Left cardiac atrium (tissue), 4 donors: ENCODE measurements around the gene CX3CR1. TPM values are rescaled to one million over a fixed set of nuclear protein-coding genes. Genes with fewer than 3 reads are reported as not detected.

Experiments
- ATAC-seq, 2 donors: fragments of 200-7000 bp; cut with Tn5 transposase; one replicate each; pipeline ENCODE4 v1.9.1; 2020; ENCODE audit warnings: mild to moderate bottlenecking in 2 of 2, moderate library complexity in 2 of 2
- DNase-seq: peaks from one replicate; pipeline ENCODE4 v3.0.0-alpha.2; 2020
- intact Hi-C, 2 donors: fragments of 100-400 bp; cut with DNase I; formaldehyde crosslinking; loops; one replicate each; pipeline versions ENCODE4 v1.14.1 to v1.15.1; 2022 to 2023
- total RNA-seq, 2 donors: library from RNA; stranded (reverse); fragmentation: NEBNext Ultra II Directional; extraction: Animal tissue kit (Norgen Biotek cat#: 25700); gene quantifications; one replicate each; pipeline ENCODE4 v1.2.1, GENCODE V29; 2021
- donor health status: DM: no; HTN: yes; CAD: no.
- donor health status: DM: no; HTN: yes; CAD: no; lungs with severe emphysema.
- donor health status: DM: yes; HTN: yes; CAD: no.
- donor health status: Dilated cardiomyopathy.

CX3CR1 gene
- total RNA-seq, 2 donors from 2014 or later, result 0.60 to 1.4 TPM

DNA sequence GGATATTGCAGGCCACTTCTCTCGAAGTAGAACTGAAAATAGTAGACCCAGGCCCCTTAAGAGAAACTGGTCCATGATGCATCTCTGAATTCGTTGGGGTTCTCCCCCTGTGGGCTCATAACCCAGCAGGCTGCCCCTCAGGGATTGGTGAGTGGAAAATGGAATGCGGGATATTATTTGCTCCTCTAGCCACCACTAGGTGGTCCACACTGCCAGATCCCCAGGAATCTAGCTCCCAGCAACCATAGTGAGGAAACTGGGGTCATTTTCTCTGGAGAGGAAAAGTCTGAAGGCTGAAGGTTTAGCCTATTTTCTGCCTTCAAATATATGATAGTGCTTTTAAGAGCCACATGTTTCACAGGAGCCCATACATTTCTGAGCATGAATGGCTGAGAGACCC lies 6.7 kb downstream of the CX3CR1 start:
- intact Hi-C loops, result no loop called here
- ATAC-seq, result no peak
- DNase-seq, result no peak

DNA sequence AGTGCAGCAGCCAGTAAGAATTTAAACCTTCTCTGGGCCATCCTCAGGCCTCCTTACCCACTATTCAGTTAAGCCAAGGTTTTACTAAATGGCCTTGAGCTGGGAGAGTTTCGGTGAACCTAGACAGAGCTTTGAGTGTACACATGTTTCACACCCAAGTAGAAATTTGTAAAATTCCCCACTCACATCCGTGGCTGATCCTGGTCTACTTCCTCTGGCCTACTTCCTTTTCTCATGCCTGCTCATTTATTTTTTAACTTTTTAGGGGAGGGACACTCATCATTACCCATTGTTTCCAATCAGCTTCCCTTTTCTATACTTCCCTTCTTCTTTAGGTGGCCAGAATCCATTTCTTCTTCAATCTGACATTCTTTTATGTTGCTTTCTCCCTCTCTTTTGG lies 7.6 kb downstream of the CX3CR1 start:
- DNase-seq, result no peak
- intact Hi-C loops, result no loop called here
- no peak for ATAC-seq

DNA sequence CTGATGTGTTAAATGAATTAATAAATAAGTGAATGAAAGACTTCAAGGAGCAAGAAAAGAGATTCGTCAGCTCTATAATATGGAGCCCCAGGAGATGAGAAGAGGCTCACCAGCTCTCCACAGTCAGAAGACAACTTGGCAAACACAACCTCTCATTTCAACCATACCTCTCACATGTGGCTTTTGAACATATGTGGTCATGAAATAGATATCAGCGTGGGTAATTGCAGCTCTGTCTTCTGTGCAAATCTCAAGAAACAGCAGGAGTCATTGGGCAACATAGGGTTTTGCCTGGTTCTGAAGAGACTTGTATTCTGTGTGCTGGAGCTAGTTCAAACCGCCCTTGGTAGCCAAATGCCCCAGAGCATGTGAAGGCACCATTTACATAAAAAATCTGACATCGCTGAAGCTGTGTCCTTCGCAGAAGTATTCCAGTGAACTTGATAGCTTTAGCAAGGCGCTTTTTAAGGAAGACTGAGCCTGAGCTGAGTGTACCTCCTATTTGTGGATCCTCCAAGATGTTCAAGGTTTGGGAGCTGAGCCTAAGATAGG lies 8.4 kb downstream of the CX3CR1 start:
- intact Hi-C loops, result no loop called here
- no peak for DNase-seq
- ATAC-seq, result no peak

DNA sequence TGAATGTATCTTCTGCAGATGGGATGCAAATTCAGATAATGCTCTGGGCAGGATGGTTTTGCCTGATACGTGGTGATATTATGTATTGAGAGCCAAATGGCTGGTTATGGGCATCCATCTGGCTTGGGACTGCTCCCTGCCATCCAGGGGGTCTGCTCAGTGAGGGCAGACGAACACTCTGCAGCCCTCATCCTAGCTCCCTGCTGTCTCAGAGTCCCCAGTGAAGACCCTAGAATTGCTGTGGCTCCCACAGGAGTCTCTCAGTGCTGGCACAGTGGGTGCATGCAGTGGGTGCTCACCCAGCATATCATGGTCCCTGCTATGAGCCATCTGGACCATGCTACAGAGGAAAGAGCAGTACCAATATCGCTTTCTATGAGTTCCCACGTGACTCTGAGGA lies 10.3 kb downstream of the CX3CR1 start:
- DNase-seq, result no peak
- intact Hi-C loops, result no loop called here
- ATAC-seq, result no peak

DNA sequence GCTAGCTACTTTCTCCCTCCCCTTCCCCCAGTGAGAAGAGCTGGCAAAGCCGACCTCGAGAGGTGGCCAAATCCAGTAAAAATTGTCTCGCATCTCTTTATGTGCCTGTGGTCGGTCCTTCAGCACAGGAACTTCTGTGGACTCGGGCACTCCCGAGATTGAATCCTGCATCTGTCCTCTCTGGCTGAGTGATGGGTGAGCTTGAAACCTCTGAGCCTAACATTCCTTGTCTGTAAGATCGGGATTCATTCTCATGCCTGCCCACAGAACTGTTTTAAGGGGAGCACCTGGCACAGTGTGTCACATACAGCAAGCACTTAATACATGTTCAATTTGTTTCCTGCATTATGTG lies 11.3 kb downstream of the CX3CR1 start:
- DNase-seq (no peak), ATAC-seq (no peak)
- intact Hi-C loops, result no loop called here

DNA sequence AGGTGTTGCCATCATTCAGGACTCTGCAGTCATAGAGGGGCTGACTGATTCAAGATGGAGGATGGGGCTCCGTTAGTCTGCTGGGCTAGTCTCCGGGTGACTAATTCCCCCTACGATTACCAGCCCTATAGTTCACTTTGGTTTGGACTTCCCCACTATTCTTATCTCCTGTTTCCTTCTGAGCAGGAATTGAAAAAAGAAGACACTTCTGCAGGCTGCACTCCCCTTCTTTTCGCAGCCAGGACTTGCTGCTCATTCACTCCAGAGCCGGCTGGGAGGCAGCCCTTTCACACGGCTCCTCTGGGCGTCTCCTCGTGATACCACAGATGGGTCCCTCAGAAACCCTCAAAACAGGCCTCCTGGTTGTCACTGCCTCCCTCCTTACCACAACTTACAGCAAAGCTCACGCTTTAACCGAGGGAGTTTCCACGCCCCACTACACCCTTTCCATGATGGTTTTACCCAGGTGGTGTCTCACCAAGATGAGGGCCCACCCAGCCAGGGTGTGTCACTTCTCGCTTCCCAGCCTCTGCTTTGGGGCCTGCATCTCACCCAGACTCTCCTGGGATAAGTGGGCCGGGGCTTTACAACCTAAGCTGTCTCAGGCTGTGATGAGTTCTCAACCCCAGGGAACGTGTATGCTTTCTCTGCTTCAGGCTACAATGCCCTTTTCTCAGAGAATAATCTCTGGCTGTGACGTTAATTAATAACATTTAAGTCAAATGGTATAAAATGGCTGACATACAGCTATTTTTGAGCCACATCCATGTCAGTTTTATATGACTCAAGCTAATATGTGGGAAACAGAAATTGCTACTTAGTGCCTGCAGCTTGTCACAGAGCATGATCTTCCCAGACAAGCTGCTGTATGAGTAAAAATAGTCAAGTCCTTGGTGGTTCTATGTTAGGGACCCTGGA lies 11.9 kb downstream of the CX3CR1 start:
- DNase-seq (no peak), ATAC-seq (no peak)
- intact Hi-C loops, result no loop called here

DNA sequence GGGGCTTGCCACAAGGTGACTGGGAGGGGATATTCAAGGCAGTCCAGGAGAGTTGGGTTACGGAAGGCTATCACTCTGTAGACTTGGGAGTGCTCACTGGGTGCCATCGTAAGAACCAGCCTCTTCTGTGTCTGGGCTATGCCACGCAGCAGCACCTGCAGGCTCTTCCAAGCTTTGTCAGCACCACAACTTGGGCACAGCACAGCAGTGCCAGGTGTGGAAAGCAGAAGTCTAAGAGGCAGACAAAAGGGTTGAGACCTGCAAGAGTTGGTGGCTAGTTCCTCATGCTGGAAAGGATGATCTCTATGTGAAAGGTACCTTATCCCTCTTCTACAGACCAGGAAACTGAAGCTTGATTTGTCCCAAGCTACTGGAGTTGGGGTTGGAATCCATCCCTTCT lies 15.8 kb downstream of the CX3CR1 start:
- DNase-seq (no peak), ATAC-seq (no peak)
- intact Hi-C loops, result no loop called here

DNA sequence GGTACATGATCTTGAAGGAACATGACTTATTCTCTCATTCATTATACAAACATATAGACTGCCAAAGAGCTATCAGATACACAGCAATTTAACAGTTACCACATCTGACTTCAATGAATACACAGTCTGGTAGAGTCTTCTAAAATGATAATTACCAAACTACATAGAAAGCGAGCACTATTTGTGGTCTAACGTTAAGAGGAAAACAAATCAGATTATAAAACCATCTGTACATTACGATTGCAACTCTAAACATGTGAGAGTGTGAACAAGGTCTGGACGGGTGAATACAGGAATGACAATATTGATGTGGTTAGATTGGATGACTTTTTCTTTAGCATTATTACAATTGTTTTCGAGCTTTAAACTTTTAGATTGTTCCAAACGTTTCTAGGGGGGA lies 16.3 kb downstream of the CX3CR1 start:
- intact Hi-C loops, result no loop called here
- DNase-seq (no peak), ATAC-seq (no peak)

DNA sequence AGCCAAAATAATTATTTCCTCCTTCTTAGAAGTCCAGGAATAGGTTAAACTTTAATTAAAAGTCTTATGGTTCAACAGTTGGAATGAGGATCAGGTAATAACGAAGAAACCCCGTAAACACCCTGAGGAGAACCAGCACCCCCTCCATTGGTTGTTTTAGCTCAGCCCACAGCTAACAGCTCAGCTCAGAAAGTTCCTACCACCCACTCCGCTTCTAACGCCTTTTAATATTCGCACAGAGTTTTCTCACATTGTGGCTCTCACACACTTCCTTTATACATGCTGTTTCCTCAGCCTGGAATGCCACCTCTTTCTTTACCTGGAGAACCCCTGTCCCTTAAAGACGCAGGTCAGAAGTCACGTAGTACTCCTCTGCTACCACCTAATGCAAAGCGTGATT lies 17.0 kb downstream of the CX3CR1 start:
- no peak for ATAC-seq
- DNase-seq, result no peak
- intact Hi-C loops, result no loop called here

DNA sequence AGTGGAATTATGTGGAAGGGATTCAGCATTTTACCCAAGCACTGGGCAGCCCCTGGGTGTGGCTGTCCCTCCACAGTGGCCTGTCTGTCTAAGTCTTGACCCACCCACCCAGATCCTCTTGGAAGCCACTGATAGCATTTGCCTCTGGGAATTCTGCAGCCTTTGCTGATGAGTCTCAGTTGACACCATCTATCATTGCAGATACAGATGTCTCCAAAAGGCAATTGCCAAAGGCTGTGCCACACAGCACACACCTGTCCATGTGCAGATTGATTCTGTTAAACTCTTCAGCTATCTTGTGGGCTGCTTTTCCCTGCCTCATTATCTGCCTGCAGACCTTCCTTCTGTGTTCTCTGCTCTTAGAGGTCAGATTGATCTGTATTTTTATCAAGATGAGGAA lies 18.1 kb downstream of the CX3CR1 start:
- DNase-seq (no peak), ATAC-seq (peak in 1 of 2 donors; percentile 6)
- intact Hi-C loops, result no loop called here

DNA sequence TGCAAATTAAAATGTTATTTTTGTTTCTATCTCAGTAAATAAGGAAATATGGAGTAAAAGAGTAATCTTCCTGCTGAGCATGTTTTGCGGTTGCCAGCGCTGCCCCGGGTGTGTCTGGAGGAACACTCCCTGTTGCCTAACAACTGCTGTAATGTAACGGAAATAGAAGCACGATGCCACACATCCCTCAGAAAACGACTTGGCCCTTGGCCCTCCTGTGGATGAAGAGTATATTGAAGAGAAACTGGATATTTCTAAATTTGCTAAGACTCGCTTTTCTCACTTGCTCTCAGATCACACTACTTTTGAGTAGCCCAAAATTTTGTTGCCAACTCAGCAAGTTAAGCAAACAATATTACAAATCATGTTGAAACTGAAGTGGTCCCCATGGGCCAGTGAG lies 18.9 kb downstream of the CX3CR1 start:
- intact Hi-C loops, result no loop called here
- DNase-seq, result peak; percentile 90
- ATAC-seq, result peak; percentile 97 to 98

DNA sequence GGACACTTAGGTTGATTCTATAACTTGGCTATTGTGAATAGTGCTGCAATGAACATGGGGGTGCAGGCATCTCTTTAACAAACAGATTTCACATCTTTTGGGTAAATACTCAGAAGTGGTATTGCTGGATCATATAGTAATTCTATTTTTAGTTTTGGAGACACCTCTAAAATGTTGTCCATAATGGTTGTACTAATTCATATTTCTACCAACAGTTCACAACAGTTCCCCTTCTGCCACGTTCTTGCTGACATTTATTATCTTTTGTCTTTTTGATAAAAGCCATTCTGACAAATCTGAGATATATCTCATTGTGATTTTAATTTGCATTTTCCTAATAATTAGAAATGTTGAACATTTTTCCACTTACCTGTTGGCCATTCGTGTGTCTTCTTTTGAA lies 19.5 kb downstream of the CX3CR1 start:
- intact Hi-C loops, result no loop called here
- ATAC-seq, result no peak

DNA sequence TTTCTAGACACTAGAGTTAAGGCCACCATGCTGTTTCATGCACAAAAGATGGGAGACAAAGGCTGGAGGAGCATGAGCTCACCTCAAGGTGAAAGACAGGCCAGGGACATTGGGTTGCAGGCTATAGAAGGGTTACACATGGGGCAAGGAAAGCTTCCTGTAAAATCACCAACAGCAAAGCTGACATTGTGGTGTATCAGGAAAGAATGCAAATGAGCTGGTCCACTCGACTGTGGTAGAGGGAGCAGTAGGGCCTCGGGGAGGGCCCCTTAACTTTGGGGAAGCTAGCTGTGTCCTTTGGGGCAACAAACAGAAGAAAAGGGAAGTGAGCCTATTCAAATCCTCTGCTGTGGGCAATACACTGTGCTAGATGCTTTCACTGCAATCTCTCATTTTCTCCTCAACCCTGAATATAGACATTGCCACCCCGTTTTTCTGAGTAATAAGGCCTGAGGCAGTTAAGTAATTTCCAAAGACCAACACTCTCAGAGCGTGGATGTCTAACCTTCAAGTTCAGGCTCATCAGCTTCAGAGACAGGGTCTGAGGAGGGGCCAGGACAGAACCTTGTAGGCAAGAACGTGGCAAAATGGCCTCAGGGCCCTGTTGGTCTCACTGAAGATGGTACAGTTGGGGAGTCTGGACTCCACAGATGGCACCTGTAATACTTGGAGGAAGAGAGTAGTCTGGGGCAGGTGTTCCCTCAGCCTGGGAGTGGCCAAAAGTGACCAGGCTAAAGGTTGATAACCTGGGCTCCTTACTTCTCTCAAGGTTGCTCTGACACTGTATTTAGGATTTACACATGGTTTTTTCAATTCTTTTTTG lies 24.1 kb downstream of the CX3CR1 start:
- intact Hi-C loops, result loop anchor here in 1 of 2 donors (5.0 kb wide), 1 partner anchor 43 kb away; no protein-coding TSS in a partner anchor
- ATAC-seq (peak; percentile 36 to 69), DNase-seq (no peak)

More for the DNA sequence above, 19.5 kb downstream of the CX3CR1 start:
- DNase-seq, result no peak

DNA sequence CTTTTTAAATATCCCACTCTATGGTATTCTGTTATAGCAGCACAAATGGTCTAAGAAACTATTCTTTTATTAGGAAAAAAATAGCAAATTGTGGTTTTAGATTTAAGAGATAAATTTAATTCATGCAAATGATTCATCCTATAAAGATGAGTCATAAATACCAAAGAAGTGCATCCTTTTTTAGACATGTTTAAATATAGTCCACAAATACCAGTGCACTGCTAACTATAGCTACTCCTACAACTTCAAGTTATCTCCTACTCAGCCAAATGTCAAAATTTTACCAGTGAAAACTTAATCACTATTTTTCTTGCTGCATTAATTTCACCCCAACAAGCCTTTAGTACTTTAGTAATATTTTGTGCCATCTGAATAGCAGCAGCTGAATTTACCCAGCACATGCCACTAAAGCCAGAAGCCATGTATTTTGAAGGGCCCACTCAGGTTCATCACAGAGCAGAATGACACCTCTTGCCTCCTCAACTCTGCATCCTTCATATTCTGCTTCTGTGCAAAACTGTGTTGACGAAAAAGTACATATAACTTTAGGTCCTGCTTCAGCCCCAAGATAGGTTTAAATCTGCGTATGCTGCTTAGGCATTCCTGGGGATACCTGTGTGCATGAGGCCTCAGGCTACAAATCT lies 24.9 kb downstream of the CX3CR1 start:
- intact Hi-C loops, result loop anchor here in 1 of 2 donors (5.0 kb wide), 1 partner anchor 43 kb away; no protein-coding TSS in a partner anchor
- peak; percentile 38 to 49 for ATAC-seq
- no peak for DNase-seq

DNA sequence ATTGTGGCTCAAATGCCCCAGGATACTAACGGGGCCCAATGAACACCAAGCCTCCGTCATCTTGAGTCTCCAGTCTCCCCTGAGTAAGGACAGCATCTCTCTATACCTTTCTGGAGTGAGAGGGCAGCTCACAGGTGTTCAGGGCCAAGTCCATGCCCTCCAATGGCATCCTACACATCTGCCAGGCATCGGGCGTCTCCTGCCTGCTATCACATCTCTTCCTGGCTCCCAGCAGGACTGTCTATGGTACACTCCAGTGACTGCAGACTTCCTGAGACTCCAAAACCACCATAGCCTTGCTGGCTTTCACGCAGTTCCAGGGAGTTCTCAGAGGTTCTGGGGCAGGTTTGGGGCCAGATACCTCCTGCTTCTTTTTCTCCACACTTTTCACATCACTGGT lies 28.3 kb downstream of the CX3CR1 start:
- ATAC-seq (no peak), DNase-seq (no peak)
- intact Hi-C loops, result no loop called here

DNA sequence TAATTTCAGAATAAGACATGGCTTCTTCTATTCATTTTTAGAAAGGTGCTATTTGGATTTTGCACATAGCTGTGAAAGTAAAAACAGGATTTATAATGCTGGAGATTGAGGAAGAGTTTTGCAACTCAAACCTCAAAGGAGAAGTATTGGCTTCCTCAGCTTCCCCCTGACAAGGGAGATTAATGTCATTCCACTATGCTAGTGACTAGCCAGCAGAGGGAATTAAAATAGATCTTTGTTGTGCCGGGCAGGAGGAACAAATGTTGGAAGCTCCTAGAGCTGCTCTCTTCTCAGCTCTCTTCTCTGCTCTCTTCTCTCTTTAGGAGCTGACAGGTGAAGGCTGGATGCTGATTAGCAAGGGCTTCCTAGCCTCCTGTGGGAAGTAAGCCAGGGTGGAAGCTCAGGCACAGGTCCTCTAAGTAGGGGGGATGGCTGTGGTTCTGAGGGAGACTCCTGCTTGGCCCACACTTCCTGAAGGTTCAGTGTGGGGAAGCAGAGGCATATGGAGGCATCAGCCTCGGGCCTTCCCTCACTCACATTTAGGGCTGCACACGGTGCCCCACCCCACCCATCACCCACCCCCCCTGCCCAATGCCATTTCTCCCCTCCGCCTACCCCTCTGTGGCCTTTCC lies 29.6 kb downstream of the CX3CR1 start:
- DNase-seq, result no peak
- ATAC-seq, result peak; percentile 68 to 71
- intact Hi-C loops, result no loop called here

DNA sequence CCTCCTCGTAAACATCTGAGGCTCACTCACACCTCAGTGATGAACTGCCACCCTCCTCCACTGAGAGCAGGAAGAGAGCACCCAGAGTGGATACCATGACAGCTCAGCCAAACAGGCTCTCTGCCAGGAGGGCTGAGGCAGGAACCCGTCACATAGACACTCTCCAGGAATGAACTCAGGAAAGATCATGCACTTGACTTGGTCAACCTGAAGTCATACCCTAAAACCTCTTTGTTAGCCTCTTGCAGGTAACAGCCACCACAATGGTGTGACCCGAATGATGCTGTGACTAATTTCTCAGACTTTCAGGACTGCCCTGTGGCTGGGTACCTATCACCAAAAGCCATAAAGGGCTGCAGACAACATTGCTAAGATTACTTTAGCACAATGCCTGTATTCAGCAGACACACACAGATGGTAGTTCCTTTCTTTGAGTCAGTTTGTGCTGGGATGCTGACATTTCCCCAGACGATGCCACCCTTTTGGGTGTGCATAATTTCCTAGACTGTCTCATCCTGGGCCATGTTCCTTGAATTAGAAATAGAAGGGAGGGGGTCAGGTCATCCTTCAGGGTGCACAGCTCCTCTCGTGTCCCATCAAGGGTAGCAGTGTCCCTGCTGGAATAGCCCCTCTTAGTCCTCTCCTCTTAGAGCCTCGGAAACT lies 30.3 kb downstream of the CX3CR1 start:
- peak in 1 of 2 donors; percentile 90 for ATAC-seq
- no peak for DNase-seq
- intact Hi-C loops, result no loop called here

DNA sequence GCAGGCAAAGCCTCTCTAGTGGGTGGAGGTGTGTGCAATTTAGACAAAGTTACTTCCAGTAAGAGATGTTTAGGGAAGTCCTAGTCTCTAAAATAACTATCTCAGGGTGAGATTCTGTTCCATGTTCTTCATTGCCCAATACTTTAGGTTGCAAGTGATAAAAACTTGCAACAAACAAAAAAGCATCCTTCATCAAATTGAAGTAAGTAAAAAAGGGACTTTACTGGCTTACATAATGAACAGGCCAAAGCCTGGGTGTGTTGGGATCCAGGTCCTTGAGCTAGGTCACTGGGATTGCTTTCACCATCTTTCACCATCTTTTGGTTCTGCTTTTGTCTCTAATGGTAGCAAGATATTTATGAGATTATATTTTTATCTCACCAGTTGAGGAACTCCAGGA lies 38.3 kb downstream of the CX3CR1 start:
- DNase-seq (no peak), ATAC-seq (no peak)
- intact Hi-C loops, result no loop called here

DNA sequence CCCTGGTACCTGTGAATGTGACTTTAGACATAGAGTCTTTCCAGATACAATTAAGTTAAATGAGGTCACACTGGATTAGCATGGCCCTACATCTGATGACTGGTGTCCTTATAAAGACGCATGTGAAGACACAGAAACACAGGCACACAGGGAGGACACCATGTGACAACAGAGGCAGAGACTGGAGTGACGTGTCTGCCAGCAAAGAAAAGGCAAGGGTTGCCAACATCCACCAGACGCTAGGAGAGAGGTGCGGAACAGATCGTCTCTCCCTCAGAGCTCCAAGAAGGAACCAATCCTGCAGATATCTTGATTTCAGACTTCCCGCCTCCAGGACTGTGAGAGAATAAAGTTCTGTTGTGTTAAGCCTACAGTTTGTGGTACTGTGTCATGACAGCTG lies 42.8 kb downstream of the CX3CR1 start:
- ATAC-seq (peak in 1 of 2 donors; percentile 39), DNase-seq (no peak)
- intact Hi-C loops, result no loop called here
